Stimulated activated naive CD8-positive, alpha-beta T cell treated with anti-CD3 and anti-CD28 coated beads, Interleukin-15, amount 100 ng/mL, for 72 hours (primary cell): ENCODE measurements around the gene SF1.

Experiments used
- ATAC-seq: fragments of 150-1000 bp; cut with Tn5 transposase; 2 replicates; pipeline ENCODE4 v1.10.0; 2021; ENCODE audit warnings: mild to moderate bottlenecking, moderate library complexity
- DNase-seq, 2 donors: peaks; one replicate each; pipeline ENCODE4 v3.0.0; 2021 to 2022
- H3K27ac Mint-ChIP-seq, 2 donors: one replicate each; pipeline ENCODE4 v1.8.0; 2022; ENCODE audit warnings: mild to moderate bottlenecking in 2 of 2, mixed read lengths in 2 of 2, moderate library complexity in 2 of 2
- H3K27me3 Mint-ChIP-seq: one replicate; pipeline ENCODE4 v1.8.0; 2022; ENCODE audit warnings: mixed read lengths
- H3K4me1 Mint-ChIP-seq: one replicate; pipeline ENCODE4 v1.8.0; 2022; ENCODE audit warnings: mild to moderate bottlenecking, mixed read lengths
- H3K4me3 Mint-ChIP-seq, 2 donors: one replicate each; pipeline ENCODE4 v1.8.0; 2022; ENCODE audit warnings: mild to moderate bottlenecking in 2 of 2, mixed read lengths in 2 of 2, moderate library complexity in 1 of 2
- H3K9me3 Mint-ChIP-seq, 2 donors: one replicate each; pipeline ENCODE4 v1.8.0; 2022; ENCODE audit warnings: mixed read lengths in 2 of 2

Gene SF1

GRCh38 chr11:64736654-64737053 is 41.7 kb downstream of the SF1 start:
- Mint-ChIP-seq H3K27me3 (no peaks in the 10 kb centered on the region), H3K9me3 (no peaks in the 10 kb centered on the region), H3K4me3 (no peak overlapping the region), H3K27ac (no peak overlapping the region), H3K4me1 (peaks cover 53% of the 10 kb centered on the region)
- DNase-seq, result no peak
- ATAC-seq, result no peak

GRCh38 chr11:64735725-64736259 is 42.5 kb downstream of the SF1 start:
- DNase-seq (no peak), ATAC-seq (no peak)
- H3K27ac Mint-ChIP-seq, result no peak overlapping the region
- no peaks in the 10 kb centered on the region for H3K27me3 Mint-ChIP-seq
- no peak overlapping the region for H3K4me3 Mint-ChIP-seq
- peaks cover 46% of the 10 kb centered on the region for H3K4me1 Mint-ChIP-seq
- H3K9me3 Mint-ChIP-seq, result no peaks in the 10 kb centered on the region

DNA sequence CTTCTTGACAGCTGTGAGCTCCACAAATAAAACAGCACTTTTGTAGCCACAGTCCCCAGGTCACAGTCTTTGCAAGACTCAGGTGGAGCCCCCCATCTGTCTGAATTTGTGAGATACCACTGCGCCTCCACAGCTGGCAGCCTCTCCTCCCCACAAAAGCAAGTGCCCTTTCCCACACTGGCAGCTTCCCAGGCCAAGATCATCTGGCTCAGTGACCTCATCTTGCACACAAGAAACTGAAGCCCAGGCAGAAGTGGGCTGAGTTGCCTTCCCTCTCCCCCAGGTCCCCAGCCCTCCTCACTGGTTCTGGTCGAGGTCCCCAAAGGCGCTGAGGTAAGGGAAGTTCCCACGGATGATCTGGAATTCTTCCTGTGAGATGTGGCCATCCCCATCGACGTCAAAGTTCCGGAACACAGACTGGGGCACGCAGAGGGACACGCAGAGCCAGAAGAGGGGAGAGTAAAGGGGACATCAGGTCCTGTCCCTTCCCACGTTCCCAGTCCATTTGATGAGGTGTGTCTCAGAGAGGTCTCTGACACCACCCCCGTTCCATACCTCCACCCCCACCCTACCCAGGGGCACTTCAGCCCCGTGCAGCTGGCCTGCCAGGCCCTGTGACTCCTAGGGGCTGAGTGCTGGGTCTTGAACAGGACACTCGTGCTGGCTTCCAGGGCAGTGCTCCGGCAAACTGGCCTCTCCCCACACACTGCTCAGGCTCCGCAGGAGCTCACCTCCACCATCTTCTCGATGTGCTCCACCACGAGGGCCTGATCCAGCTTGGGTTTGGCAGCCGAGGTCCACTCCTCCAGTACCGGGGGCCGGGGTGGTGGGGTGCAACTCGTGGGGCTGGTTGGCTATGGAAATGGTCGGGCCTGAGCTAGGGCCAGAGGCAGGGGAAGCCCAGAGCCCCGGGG is 43.3 kb downstream of the SF1 start:
- peak overlapping the region; percentile 46 to 49 for H3K27ac Mint-ChIP-seq
- H3K9me3 Mint-ChIP-seq, result no peaks in the 10 kb centered on the region
- H3K4me3 Mint-ChIP-seq, result no peak overlapping the region
- no peak for ATAC-seq
- H3K27me3 Mint-ChIP-seq, result no peaks in the 10 kb centered on the region
- no peak for DNase-seq
- H3K4me1 Mint-ChIP-seq, result peaks cover 38% of the 10 kb centered on the region

- H3K27ac Mint-ChIP-seq, result no peak overlapping the region
- no peak for ATAC-seq
Measured at GRCh38 chr11:64731601-64732000, 46.7 kb downstream of the SF1 start.

GRCh38 chr11:64729851-64730382 is 48.4 kb downstream of the SF1 start:
- ATAC-seq (no peak), DNase-seq (no peak)
- Mint-ChIP-seq H3K27me3 (no peaks in the 10 kb centered on the region), H3K9me3 (no peaks in the 10 kb centered on the region), H3K27ac (peak overlapping the region in 1 of 2 donors; percentile 15), H3K4me3 (no peak overlapping the region), H3K4me1 (peaks cover 20% of the 10 kb centered on the region)

More at GRCh38 chr11:64731601-64732000, 46.7 kb downstream of the SF1 start:
- no peak for DNase-seq
- no peaks in the 10 kb centered on the region for H3K9me3 Mint-ChIP-seq
- H3K4me3 Mint-ChIP-seq, result no peak overlapping the region
- H3K27me3 Mint-ChIP-seq, result no peaks in the 10 kb centered on the region
- peaks cover 25% of the 10 kb centered on the region for H3K4me1 Mint-ChIP-seq

DNA sequence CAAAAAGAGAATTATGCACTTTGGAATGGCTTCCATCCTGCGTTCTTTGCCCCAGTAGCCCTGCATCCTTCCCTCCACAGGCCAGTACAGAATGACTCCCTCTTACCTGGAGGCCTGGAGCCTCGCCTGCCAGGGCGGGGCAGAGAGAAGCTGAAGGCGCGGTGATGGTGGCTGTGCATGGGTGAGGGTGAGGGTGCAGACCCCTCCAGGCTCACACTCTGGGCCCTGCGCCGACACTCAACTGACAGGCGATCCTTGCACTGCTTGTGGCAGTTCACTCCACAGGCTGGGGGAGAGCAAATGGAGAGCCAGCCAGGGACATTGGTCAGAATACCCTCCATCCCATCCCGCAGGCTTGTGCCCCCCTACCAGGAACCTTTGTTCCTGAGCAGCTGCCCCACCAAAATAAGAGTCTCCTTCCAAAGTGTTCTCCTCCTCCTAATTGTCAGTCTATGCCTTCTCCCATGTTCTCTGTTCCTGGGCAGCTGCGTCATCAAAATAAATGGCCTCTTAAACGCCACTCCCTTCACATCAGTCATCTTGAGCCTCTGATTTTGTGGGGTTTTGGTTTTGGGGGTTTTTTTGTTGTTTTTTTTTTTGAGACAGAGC is 49.5 kb downstream of the SF1 start:
- Mint-ChIP-seq H3K27me3 (no peaks in the 10 kb centered on the region), H3K4me1 (peaks cover 26% of the 10 kb centered on the region), H3K9me3 (no peaks in the 10 kb centered on the region), H3K4me3 (no peak overlapping the region), H3K27ac (no peak overlapping the region)
- DNase-seq, result no peak
- ATAC-seq, result no peak

DNA sequence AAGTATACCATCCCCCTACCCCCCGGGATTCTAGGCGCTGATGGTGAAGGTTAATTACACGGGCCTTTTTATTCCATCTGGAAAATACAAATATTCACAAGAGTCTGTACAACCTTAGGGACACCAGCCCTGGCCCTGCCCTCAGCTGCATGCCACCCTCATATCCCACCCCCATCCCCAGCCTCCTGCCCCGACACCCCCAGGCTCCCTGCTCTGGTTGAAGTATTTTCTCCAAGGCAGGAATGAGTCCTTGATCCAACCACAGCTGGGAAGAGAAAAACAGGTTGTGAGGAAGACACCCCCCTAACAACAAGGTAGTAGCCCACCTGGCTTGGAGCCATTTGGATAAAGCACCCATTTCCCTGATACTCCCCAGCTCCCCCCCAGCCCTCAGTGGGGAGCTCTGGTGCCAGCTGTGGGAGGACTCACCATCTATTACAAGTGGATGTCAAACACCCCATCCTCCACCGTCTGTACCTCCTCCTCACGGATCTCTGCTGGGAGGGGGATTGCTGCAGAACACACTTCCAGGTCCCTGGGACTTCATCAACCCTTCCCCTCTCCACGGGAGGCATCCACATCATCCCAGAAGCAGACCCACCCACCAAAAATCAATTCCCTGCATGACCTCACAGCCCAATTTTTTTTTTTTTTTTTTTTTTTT is 51.3 kb downstream of the SF1 start:
- DNase-seq (no peak), ATAC-seq (no peak)
- Mint-ChIP-seq H3K27ac (no peak overlapping the region), H3K4me3 (no peak overlapping the region), H3K9me3 (no peaks in the 10 kb centered on the region), H3K27me3 (peaks cover 8% of the 10 kb centered on the region), H3K4me1 (peaks cover 30% of the 10 kb centered on the region)

DNA sequence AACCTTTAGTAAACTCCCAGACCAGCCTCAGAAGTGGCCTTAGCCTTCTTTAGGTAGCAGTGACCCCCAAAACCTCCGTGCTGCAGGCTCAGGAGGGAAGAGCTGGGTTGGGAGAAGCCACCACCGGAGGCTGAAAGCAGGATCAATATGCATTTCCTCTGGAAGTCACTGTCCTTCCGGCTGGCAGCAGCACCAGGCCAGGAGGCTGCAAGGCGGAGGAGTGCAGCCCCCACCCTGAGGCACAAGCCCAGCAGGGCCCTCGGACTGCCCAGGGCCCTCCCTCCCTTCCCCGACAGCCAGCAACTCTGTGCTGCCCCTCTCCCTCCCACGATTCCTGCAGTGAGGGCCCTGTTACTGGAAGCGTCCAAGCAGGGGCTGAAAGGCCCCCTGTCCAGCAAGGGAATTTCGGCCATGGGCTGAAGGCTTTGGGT is 52.1 kb downstream of the SF1 start:
- no peak for ATAC-seq
- H3K27ac Mint-ChIP-seq, result no peak overlapping the region

DNA sequence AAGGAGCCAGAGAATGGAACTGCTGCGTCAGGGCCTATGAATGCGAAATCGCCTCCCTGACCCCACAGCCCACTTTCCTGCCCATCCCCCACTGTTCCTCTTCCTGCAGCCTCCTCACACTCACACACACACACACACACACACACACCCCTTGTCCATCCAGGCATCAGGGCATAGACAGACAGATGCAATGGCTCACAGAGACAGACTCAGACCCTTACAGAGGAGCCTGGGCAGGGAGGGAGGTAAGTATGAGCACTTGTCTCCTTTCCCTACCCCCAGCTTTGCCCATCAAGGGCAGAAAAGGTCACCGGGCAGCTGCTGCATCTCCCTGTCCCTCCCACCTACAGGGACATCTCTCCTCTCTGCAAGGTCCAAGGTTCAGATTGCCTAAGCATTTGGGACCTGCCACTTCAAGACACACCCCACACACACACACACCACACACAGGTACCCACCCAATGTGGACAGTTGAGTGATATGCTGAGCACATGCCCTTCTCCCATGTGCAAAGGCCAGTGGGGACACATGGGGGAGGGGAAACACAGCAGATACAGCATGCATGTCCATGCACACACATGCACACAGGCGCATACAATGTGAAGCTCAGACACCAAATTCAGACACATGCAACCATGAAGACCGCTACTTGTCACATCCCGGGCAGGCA is 53.3 kb downstream of the SF1 start:
- Mint-ChIP-seq H3K27me3 (peaks cover 28% of the 10 kb centered on the region), H3K27ac (no peak overlapping the region), H3K4me3 (no peak overlapping the region)

More for the DNA sequence above, 52.1 kb downstream of the SF1 start:
- Mint-ChIP-seq H3K4me1 (peaks cover 30% of the 10 kb centered on the region), H3K4me3 (no peak overlapping the region), H3K9me3 (no peaks in the 10 kb centered on the region), H3K27me3 (peaks cover 16% of the 10 kb centered on the region)
- no peak for DNase-seq

GRCh38 chr11:64723907-64724862 is 54.2 kb downstream of the SF1 start:
- no peak for ATAC-seq
- Mint-ChIP-seq H3K4me3 (peak overlapping the region; percentile 75 to 84), H3K27me3 (peaks cover 30% of the 10 kb centered on the region), H3K4me1 (peaks cover 30% of the 10 kb centered on the region), H3K9me3 (no peaks in the 10 kb centered on the region), H3K27ac (peak overlapping the region in 1 of 2 donors; percentile 87)
- no peak for DNase-seq

More for the DNA sequence above, 53.3 kb downstream of the SF1 start:
- Mint-ChIP-seq H3K4me1 (peaks cover 30% of the 10 kb centered on the region), H3K9me3 (no peaks in the 10 kb centered on the region)
- no peak for DNase-seq
- no peak for ATAC-seq

DNA sequence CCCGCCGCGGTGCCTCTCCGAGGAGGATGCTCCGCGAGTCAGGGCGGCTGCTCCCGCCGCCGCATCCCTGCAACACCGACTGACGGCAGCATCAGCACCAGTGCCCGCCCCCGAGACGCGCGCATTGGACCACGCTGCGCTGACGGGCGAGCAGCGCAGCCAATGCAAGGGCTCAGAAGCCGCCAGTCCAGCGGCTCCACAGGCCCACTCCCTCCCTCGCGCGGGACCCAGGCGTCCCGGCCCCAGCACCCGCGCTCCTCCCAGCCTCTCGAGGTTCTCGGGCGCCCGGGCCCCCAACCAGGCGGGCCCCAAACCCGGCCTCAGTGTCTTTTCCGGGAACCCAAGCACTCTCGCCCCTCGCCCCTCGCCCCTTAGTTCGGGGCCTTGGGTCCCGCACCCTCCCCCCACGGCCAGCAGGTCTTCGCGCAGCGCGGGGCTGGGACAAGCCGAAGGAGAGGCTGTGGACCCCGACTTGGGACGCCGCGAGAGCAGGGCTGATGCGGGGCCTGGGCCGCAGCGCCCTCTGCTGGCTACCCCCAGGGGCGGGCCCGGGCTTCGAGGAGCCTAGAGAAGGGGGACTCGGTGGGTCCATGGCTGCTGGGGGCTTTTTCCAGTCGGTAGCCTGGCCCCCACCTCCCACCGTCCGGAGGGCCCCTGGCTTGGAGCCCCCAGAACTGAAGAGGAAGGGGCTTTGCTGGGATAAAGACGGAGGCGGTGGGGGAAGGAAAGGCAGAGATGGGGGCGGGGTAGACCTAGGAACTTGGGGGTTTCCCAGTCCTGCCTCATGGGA is 55.0 kb downstream of the SF1 start, which contains the start of gene NRXN2:
TSS of gene NRXN2 (minus strand) at position 81 of the 790 bp plus-strand sequence. CDS start 9,498 bp downstream, outside the sequence.
- Mint-ChIP-seq H3K27me3 (peaks cover 34% of the 10 kb centered on the region), H3K9me3 (no peaks in the 10 kb centered on the region), H3K4me3 (peak within 1 kb of the TSS; percentile 75 to 84), H3K27ac (peak within 1 kb of the TSS; percentile 79 to 87), H3K4me1 (peaks cover 30% of the 10 kb centered on the region)
- DNase-seq, result peak; percentile 85 to 90
- ATAC-seq, result peak; percentile 96

- Mint-ChIP-seq H3K4me1 (peaks cover 30% of the 10 kb centered on the region), H3K27ac (peak overlapping the region in 1 of 2 donors; percentile 62), H3K27me3 (peaks cover 43% of the 10 kb centered on the region), H3K9me3 (no peaks in the 10 kb centered on the region), H3K4me3 (peak overlapping the region; percentile 44 to 58)
- DNase-seq, result no peak
- no peak for ATAC-seq
Measured at GRCh38 chr11:64722141-64723065, 55.9 kb downstream of the SF1 start.
